ENCODE results near the gene RNASEH2A.

Gene RNASEH2A

GRCh38 chr19:12856653-12857052 lies 50.3 kb downstream of the RNASEH2A start:
- no peak overlapping the region for H3K4me3 ChIP-seq (ENCODE audit: low read length)
- DNase-seq (ENCODE audit: low read depth), result no peak
- TF ChIP-seq, protein P1, sequence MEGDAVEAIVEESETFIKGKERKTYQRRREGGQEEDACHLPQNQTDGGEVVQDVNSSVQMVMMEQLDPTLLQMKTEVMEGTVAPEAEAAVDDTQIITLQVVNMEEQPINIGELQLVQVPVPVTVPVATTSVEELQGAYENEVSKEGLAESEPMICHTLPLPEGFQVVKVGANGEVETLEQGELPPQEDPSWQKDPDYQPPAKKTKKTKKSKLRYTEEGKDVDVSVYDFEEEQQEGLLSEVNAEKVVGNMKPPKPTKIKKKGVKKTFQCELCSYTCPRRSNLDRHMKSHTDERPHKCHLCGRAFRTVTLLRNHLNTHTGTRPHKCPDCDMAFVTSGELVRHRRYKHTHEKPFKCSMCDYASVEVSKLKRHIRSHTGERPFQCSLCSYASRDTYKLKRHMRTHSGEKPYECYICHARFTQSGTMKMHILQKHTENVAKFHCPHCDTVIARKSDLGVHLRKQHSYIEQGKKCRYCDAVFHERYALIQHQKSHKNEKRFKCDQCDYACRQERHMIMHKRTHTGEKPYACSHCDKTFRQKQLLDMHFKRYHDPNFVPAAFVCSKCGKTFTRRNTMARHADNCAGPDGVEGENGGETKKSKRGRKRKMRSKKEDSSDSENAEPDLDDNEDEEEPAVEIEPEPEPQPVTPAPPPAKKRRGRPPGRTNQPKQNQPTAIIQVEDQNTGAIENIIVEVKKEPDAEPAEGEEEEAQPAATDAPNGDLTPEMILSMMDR (conservative IDR thresholded peaks at IDR 0.05; ENCODE audit: low read depth, low read length), result no peak

DNA sequence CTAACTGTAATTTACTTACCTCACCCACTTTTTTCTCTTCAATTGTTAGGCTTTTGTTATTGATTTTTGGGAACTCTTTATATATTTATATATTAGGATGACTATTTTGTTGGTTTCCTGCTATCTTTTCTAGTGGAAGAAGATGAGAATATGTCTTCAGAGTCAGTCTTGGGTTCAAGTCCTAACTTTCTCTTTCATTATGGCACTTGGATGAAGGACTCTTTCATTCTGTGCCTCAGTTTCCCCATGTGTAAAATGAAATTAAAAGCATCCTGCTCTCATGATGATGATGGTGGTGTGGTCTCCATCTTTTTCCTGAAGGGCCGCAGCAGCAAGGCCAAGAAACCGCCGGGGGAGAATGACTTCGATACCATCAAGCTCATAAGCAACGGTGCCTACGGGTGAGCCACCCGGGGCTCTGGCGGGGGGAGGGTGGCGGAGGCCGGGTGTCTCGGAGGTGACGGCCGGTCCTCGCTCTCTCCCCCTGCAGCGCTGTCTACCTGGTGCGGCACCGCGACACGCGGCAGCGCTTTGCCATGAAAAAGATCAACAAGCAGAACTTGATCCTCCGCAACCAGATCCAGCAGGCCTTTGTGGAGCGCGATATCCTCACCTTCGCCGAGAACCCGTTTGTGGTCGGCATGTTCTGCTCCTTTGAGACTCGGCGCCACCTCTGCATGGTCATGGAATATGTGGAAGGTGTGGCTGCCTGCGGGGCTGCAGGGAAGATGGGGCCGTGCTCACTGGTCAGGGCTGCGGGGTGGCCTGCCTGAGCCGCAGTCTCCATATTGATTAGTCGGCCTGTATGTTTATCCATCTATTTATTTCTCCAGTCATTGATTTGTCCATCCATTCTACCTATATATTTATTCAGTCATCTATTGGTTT lies 51.9 kb downstream of the RNASEH2A start:
- DNase-seq (ENCODE audit: low read depth), result no peak
- H3K4me3 ChIP-seq (ENCODE audit: low read length), result no peak overlapping the region
- TF ChIP-seq, protein P1 (conservative IDR thresholded peaks at IDR 0.05; ENCODE audit: low read depth, low read length), result no peak

DNA sequence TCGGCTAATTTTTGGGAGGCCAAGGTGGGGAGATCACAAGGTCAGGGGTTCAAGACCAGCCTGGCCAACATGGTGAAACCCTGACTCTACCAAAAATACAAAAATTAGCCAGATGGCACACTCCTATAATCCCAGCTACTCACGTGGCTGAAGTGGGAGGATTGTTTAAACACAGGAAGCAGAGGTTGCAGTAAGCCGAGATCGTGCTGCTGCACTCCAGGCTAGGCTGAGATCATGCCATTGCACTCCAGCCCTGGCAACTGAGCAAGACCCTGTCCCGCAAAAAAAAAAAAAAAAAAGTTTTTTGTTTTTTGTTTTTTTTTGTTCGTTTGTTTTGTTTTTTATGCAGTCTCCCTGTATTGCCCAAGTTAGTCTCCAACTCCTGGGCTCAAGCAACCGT lies 53.2 kb downstream of the RNASEH2A start:
- TF ChIP-seq, protein P1 (conservative IDR thresholded peaks at IDR 0.05; ENCODE audit: low read depth, low read length), result no peak
- H3K4me3 ChIP-seq (ENCODE audit: low read length), result no peak overlapping the region
- no peak for DNase-seq (ENCODE audit: low read depth)
